Parathyroid adenoma (tissue), 2 donors: ENCODE measurements around the gene CDKL5.

Experiments used
- H2AFZ ChIP-seq: fragments of 300-600 bp; sonication (generic); one replicate; pipeline ENCODE4 v1.7.0; 2017; ENCODE audit warnings: antibody characterized with exemption, mild to moderate bottlenecking
- H3K27ac ChIP-seq: fragments of 300-600 bp; sonication (generic); one replicate; pipeline ENCODE4 v1.7.0; 2017
- H3K27me3 ChIP-seq: fragments of 300-600 bp; sonication (generic); one replicate; pipeline ENCODE4 v1.7.0; 2017; ENCODE audit warnings: low read length; ENCODE audit not compliant: control insufficient read depth, insufficient read depth
- H3K36me3 ChIP-seq: fragments of 300-600 bp; sonication (generic); one replicate; pipeline ENCODE4 v1.7.0; 2017; ENCODE audit warnings: low read length; ENCODE audit not compliant: control insufficient read depth, insufficient read depth
- H3K4me1 ChIP-seq: fragments of 300-600 bp; sonication (generic); one replicate; pipeline ENCODE4 v1.7.0; 2017; ENCODE audit warnings: control low read depth
- H3K4me2 ChIP-seq: fragments of 300-600 bp; sonication (generic); one replicate; pipeline ENCODE4 v1.7.0; 2017; ENCODE audit warnings: low read length
- H3K4me3 ChIP-seq: fragments of 300-600 bp; sonication (generic); one replicate; pipeline ENCODE4 v1.7.0; 2017; ENCODE audit warnings: low read depth, low read length
- H3K79me2 ChIP-seq: fragments of 300-600 bp; sonication (generic); one replicate; pipeline ENCODE4 v1.7.0; 2017; ENCODE audit warnings: control low read depth
- H3K9ac ChIP-seq: fragments of 300-600 bp; sonication (generic); one replicate; pipeline ENCODE4 v1.7.0; 2017; ENCODE audit warnings: mild to moderate bottlenecking
- H3K9me3 ChIP-seq: fragments of 300-600 bp; sonication (generic); one replicate; pipeline ENCODE4 v1.7.0; 2017; ENCODE audit warnings: low read length; ENCODE audit not compliant: control insufficient read depth
- TF ChIP-seq, protein P1 (sequence below): fragments of 300-600 bp; sonication (generic); IDR thresholded peaks from one replicate; pipeline ENCODE4 v1.7.0; 2017; ENCODE audit warnings: antibody characterized with exemption, mild to moderate bottlenecking
- donor health status: primary hyperparathyroidism.

Gene CDKL5

DNA sequence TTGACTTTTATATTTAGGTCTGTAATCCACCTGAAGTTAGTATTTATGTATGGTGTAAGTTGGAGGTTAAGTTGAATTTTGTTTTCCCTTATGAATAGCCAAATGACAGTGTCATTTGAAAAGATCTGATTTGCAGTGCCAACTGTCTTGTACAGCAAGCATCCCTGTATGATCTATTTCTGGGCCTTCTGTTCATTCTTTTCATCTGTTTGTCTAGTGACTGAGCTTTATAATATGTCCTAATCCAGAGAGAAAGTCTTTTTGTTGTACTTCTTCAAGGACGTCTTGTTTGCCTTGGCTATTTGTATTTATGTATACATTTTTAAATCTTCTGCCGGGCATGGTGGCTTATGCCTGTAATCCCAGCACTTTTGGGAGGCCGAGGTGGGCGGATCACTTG is 39.6 kb downstream of the CDKL5 start:
- H3K4me3 ChIP-seq = no peak overlapping the region
- no peak overlapping the region for H3K27ac ChIP-seq
- no peaks in the 10 kb centered on the region for H3K4me1 ChIP-seq
- no peaks in the 10 kb centered on the region for H3K27me3 ChIP-seq
- no peak overlapping the region for H3K4me2 ChIP-seq
- H3K79me2 ChIP-seq = no peaks in the 10 kb centered on the region
- H3K9me3 ChIP-seq = no peaks in the 10 kb centered on the region
- no peak overlapping the region for H2AFZ ChIP-seq
- TF ChIP-seq, protein P1, sequence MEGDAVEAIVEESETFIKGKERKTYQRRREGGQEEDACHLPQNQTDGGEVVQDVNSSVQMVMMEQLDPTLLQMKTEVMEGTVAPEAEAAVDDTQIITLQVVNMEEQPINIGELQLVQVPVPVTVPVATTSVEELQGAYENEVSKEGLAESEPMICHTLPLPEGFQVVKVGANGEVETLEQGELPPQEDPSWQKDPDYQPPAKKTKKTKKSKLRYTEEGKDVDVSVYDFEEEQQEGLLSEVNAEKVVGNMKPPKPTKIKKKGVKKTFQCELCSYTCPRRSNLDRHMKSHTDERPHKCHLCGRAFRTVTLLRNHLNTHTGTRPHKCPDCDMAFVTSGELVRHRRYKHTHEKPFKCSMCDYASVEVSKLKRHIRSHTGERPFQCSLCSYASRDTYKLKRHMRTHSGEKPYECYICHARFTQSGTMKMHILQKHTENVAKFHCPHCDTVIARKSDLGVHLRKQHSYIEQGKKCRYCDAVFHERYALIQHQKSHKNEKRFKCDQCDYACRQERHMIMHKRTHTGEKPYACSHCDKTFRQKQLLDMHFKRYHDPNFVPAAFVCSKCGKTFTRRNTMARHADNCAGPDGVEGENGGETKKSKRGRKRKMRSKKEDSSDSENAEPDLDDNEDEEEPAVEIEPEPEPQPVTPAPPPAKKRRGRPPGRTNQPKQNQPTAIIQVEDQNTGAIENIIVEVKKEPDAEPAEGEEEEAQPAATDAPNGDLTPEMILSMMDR = no peak
- H3K9ac ChIP-seq = no peak overlapping the region
- no peaks in the 10 kb centered on the region for H3K36me3 ChIP-seq

GRCh38 chrX:18468599-18468998 is 43.2 kb downstream of the CDKL5 start:
- Histone ChIP-seq H3K9ac (no peak overlapping the region), H3K79me2 (no peaks in the 10 kb centered on the region), H3K4me1 (no peaks in the 10 kb centered on the region), H3K27ac (no peak overlapping the region), H2AFZ (no peak overlapping the region), H3K27me3 (no peaks in the 10 kb centered on the region), H3K4me2 (no peak overlapping the region), H3K9me3 (no peaks in the 10 kb centered on the region), H3K36me3 (no peaks in the 10 kb centered on the region), H3K4me3 (no peak overlapping the region)
- TF ChIP-seq, protein P1 = no peak

DNA sequence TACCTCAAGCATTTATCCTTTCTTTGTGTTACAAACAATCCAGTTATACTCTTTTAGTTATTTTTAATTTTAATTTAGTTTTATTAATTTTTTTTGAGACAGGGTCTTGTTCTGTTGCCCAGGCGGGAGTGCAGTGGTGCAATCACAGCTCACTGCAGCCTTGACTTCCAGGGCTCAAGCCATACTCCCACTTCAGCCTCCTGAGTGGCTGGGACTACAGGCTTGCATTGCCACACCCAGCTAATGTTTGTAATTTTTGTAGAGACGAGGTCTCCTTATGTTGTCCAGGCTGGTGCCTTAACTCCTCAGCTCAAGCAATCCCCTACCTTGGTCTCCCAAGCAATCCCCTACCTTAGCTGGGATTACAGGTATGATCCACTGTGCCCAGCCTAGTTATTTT is 45.9 kb downstream of the CDKL5 start:
- no peaks in the 10 kb centered on the region for H3K36me3 ChIP-seq
- TF ChIP-seq, protein P1 = no peak
- H3K79me2 ChIP-seq = no peaks in the 10 kb centered on the region
- H3K4me2 ChIP-seq = no peak overlapping the region
- H3K4me3 ChIP-seq = no peak overlapping the region
- no peak overlapping the region for H3K9ac ChIP-seq
- H2AFZ ChIP-seq = no peak overlapping the region
- no peak overlapping the region for H3K27ac ChIP-seq
- no peaks in the 10 kb centered on the region for H3K4me1 ChIP-seq
- no peaks in the 10 kb centered on the region for H3K27me3 ChIP-seq
- H3K9me3 ChIP-seq = no peaks in the 10 kb centered on the region

DNA sequence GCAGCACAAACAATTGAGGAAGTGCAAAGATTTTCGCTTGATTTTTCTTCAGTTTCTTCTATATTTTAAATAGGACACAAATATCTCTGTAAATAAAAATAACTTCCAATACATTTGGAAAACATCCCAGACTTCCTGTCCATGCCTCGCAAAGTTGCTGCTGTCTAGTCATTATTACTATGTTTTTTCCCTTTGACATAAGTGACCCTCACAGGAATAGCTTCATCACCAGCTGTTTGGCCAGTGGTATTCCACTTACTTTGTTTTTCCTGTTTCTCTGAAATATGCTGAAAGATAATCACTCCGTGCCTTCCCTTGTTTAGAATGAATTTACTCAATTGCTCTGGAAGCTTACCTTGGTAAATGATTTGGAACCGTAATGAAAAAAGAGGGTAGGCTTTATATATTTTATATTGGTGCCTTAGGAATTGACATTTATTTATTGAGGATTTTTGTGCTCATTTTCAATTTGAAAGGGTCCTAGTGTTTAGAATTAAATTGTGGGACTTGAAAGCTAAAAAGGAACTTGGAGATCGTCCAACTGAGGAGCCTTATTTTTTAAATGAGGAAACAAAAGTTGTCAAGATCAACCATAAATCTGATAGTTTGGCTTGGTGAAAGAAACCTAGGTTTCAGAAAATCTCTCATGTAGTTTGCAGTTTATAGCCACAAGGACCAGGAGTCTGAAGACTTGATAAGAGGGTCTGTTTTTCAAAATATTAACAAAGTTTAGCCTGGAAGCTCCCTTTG is 65.6 kb downstream of the CDKL5 start:
- Histone ChIP-seq H3K36me3 (no peaks in the 10 kb centered on the region), H3K27me3 (no peaks in the 10 kb centered on the region), H3K4me3 (no peak overlapping the region), H3K79me2 (no peaks in the 10 kb centered on the region), H3K27ac (no peak overlapping the region), H3K9me3 (no peaks in the 10 kb centered on the region), H3K9ac (no peak overlapping the region), H3K4me1 (no peaks in the 10 kb centered on the region), H3K4me2 (no peak overlapping the region), H2AFZ (no peak overlapping the region)
- TF ChIP-seq, protein P1 = no peak
